ENCODE measurements around the gene OR1I1.

The OR1I1 gene

GRCh38 chr19:15042003-15042402 is 40.0 kb upstream of the OR1I1 start:
- TF ChIP-seq USF1 (IDR thresholded peaks at IDR 0.05) (no peak), CREB1 (IDR thresholded peaks at IDR 0.05; ENCODE audit: low read depth) (no peak), EP300 (IDR thresholded peaks at IDR 0.05; ENCODE audit: borderline replicate concordance) (no peak), ZBTB7A (IDR thresholded peaks at IDR 0.05; ENCODE audit: low read depth) (no peak), FOXM1 (IDR thresholded peaks at IDR 0.05; ENCODE audit: borderline replicate concordance, low read depth) (no peak), TAF1 (IDR thresholded peaks at IDR 0.05; ENCODE audit: low read depth) (no peak)

GRCh38 chr19:15042826-15043225 is 39.2 kb upstream of the OR1I1 start:
- TF ChIP-seq EP300 (IDR thresholded peaks at IDR 0.05; ENCODE audit: borderline replicate concordance): no peak
- no peak for TF ChIP-seq USF1 (IDR thresholded peaks at IDR 0.05)
- no peak for TF ChIP-seq YY1 (IDR thresholded peaks at IDR 0.05; ENCODE audit: low read depth)
- TF ChIP-seq ZBTB7A (IDR thresholded peaks at IDR 0.05; ENCODE audit: low read depth): no peak
- TF ChIP-seq FOXM1 (IDR thresholded peaks at IDR 0.05; ENCODE audit: borderline replicate concordance, low read depth): no peak
- no peak for TF ChIP-seq CEBPB (IDR thresholded peaks at IDR 0.05)
- no peak for TF ChIP-seq NFIC (IDR thresholded peaks at IDR 0.05)
- no peak for TF ChIP-seq CREB1 (IDR thresholded peaks at IDR 0.05; ENCODE audit: low read depth)
- no peak for TF ChIP-seq TCF12 (IDR thresholded peaks at IDR 0.05; ENCODE audit: low read depth)
- no peak for TF ChIP-seq TEAD4 (IDR thresholded peaks at IDR 0.05)
- TF ChIP-seq RAD21 (IDR thresholded peaks at IDR 0.05; ENCODE audit: low read depth): no peak
- no peak for TF ChIP-seq TAF1 (IDR thresholded peaks at IDR 0.05; ENCODE audit: low read depth)
- no peak for TF ChIP-seq REST (IDR thresholded peaks at IDR 0.05; ENCODE audit: low read depth)
- no peak for TF ChIP-seq MAX (IDR thresholded peaks at IDR 0.05)
- TF ChIP-seq EGR1 (IDR thresholded peaks at IDR 0.05): no peak

- TF ChIP-seq NFIC (IDR thresholded peaks at IDR 0.05) (no peak), YY1 (IDR thresholded peaks at IDR 0.05; ENCODE audit: low read depth) (no peak), RAD21 (IDR thresholded peaks at IDR 0.05; ENCODE audit: low read depth) (no peak), TCF12 (IDR thresholded peaks at IDR 0.05; ENCODE audit: low read depth) (no peak), CREB1 (IDR thresholded peaks at IDR 0.05; ENCODE audit: low read depth) (no peak), REST (IDR thresholded peaks at IDR 0.05; ENCODE audit: low read depth) (no peak), EP300 (IDR thresholded peaks at IDR 0.05; ENCODE audit: borderline replicate concordance) (no peak), ZBTB7A (IDR thresholded peaks at IDR 0.05; ENCODE audit: low read depth) (no peak), MAX (IDR thresholded peaks at IDR 0.05) (no peak), TAF1 (IDR thresholded peaks at IDR 0.05; ENCODE audit: low read depth) (no peak), USF1 (IDR thresholded peaks at IDR 0.05) (no peak), TEAD4 (IDR thresholded peaks at IDR 0.05) (no peak), FOXM1 (IDR thresholded peaks at IDR 0.05; ENCODE audit: borderline replicate concordance, low read depth) (no peak), CEBPB (IDR thresholded peaks at IDR 0.05) (no peak), EGR1 (IDR thresholded peaks at IDR 0.05) (no peak)
These were observed 36.5 kb upstream of the OR1I1 start for GRCh38 chr19:15045506-15045905.

GRCh38 chr19:15047680-15048079 is 34.3 kb upstream of the OR1I1 start:
- TF ChIP-seq CEBPB (IDR thresholded peaks at IDR 0.05): no peak
- no peak for TF ChIP-seq USF1 (IDR thresholded peaks at IDR 0.05)
- TF ChIP-seq CREB1 (IDR thresholded peaks at IDR 0.05; ENCODE audit: low read depth): no peak
- TF ChIP-seq NFIC (IDR thresholded peaks at IDR 0.05): no peak
- no peak for TF ChIP-seq EP300 (IDR thresholded peaks at IDR 0.05; ENCODE audit: borderline replicate concordance)
- TF ChIP-seq RAD21 (IDR thresholded peaks at IDR 0.05; ENCODE audit: low read depth): no peak
- TF ChIP-seq REST (IDR thresholded peaks at IDR 0.05; ENCODE audit: low read depth): no peak
- TF ChIP-seq YY1 (IDR thresholded peaks at IDR 0.05; ENCODE audit: low read depth): no peak
- TF ChIP-seq TEAD4 (IDR thresholded peaks at IDR 0.05): no peak
- TF ChIP-seq EGR1 (IDR thresholded peaks at IDR 0.05): no peak
- TF ChIP-seq FOXM1 (IDR thresholded peaks at IDR 0.05; ENCODE audit: borderline replicate concordance, low read depth): no peak
- TF ChIP-seq TAF1 (IDR thresholded peaks at IDR 0.05; ENCODE audit: low read depth): no peak
- TF ChIP-seq MAX (IDR thresholded peaks at IDR 0.05): no peak

Measured in Ishikawa (cell line).